K562 (cell line): ENCODE data around the gene PGLYRP4. TPM values are rescaled to one million over a fixed set of nuclear protein-coding genes. Genes with fewer than 3 reads are reported as not detected.
A peak's percentile ranks its signal among the peaks of the same experiment; 100 is the strongest.

Source experiments
- ATAC-seq: fragments of 200-7000 bp; cut with Tn5 transposase; 3 replicates; pipeline ENCODE4 v1.9.1; 2020; ENCODE audit warnings: moderate library complexity
- BruUV-seq: library from RNA; stranded (reverse); fragments of 400-500 nt; replicated peaks from 2 replicates; lab custom pipeline; 2021; lab: Mats Ljungman, UMichigan
- CTCF ChIA-PET: fragments of 300-600 bp; formaldehyde crosslinking; extraction: SDS; loops from one replicate; lab custom pipeline; 2021; ENCODE audit warnings: low intra/inter-chr PET ratio; lab: Yijun Ruan, JAX
- POLR2A ChIA-PET: fragments of 300-600, 350-650 bp; sonication (Branson Sonifier 250); formaldehyde crosslinking; extraction: SDS; loops from one replicate; lab custom pipeline; 2021; ENCODE audit warnings: antibody characterized with exemption, inconsistent platforms; lab: Yijun Ruan, JAX
- DNase-seq, 4 experiments: peaks; one replicate each; pipeline versions ENCODE4 v3.0.0 to v3.0.0-alpha.2; 2011 to 2018; ENCODE audit warnings: low spot score in 3 of 4, mixed read lengths in 3 of 4; ENCODE audit errors: extremely low read depth in 1 of 4
- FAIRE-seq: peaks from 2 replicates; lab custom pipeline; 2011; peaks lifted over from hg19 to GRCh38; lab: Jason Lieb, UNC
- H2AFZ ChIP-seq: 2 replicates; pipeline ENCODE4 v1.6.0; 2011; ENCODE audit warnings: low read depth, low read length, control low read depth, inconsistent platforms
- H3K27ac ChIP-seq: fragments of 200-600 bp; 3 replicates; pipeline ENCODE4 v1.8.0; 2011; ENCODE audit warnings: low read depth, mild to moderate bottlenecking, control low read depth, inconsistent platforms, low read length, moderate library complexity, mixed read lengths; ENCODE audit errors: extremely low read depth
- H3K27me3 ChIP-seq, 2 experiments: fragments of 300-600 bp in 1 of 2; 2 replicates in 1 of 2; 3 replicates in 1 of 2; pipeline versions ENCODE4 v1.6.0 to v1.8.0; 2011; ENCODE audit warnings: inconsistent platforms in 2 of 2, low read length in 2 of 2, mild to moderate bottlenecking in 1 of 2, mixed read lengths in 1 of 2, moderate library complexity in 1 of 2; ENCODE audit not compliant: control insufficient read depth in 2 of 2, insufficient read depth in 2 of 2
- H3K36me3 ChIP-seq: fragments of 300-600 bp; 3 replicates; pipeline ENCODE4 v1.8.0; 2011; ENCODE audit warnings: mild to moderate bottlenecking, low read length, inconsistent platforms; ENCODE audit not compliant: control insufficient read depth, insufficient read depth
- H3K4me1 ChIP-seq, 2 experiments: fragments of 200-600 bp in 1 of 2; replicated peaks in 1 of 2; 2 replicates in 1 of 2; 3 replicates in 1 of 2; pipeline versions ENCODE4 v1.5.1 to v1.8.0; 2011; ENCODE audit warnings: inconsistent platforms in 2 of 2, low read length in 2 of 2, mild to moderate bottlenecking in 1 of 2, mixed read lengths in 1 of 2, moderate library complexity in 1 of 2; ENCODE audit not compliant: control insufficient read depth in 2 of 2, insufficient read depth in 2 of 2
- H3K4me2 ChIP-seq: 2 replicates; pipeline ENCODE4 v1.6.1; 2011; ENCODE audit warnings: low read length, control low read depth, inconsistent platforms, mixed read lengths; ENCODE audit not compliant: insufficient read depth
- H3K4me3 ChIP-seq: fragments of 200-600 bp; sonication (generic), shearing (Covaris generic); 2 replicates; pipeline ENCODE4 v1.5.1; 2016; ENCODE audit warnings: control low read depth, inconsistent platforms
- H3K79me2 ChIP-seq: fragments of 200-600 bp; 3 replicates; pipeline ENCODE4 v1.8.0; 2011; ENCODE audit warnings: low read length, inconsistent platforms; ENCODE audit not compliant: control insufficient read depth, insufficient read depth
- H3K9ac ChIP-seq, 2 experiments: 2 replicates each; pipeline versions ENCODE4 v1.6.0 to v1.6.1; 2011; ENCODE audit warnings: low read depth in 2 of 2, low read length in 2 of 2, control low read depth in 1 of 2, inconsistent platforms in 1 of 2, mild to moderate bottlenecking in 1 of 2, mixed read lengths in 1 of 2; ENCODE audit not compliant: insufficient read depth in 1 of 2
- H3K9me1 ChIP-seq: one replicate; pipeline ENCODE4 v1.6.0; 2011; ENCODE audit warnings: inconsistent platforms, mild to moderate bottlenecking, low read length, moderate library complexity; ENCODE audit not compliant: control insufficient read depth, insufficient read depth
- H3K9me3 ChIP-seq: replicated peaks from 2 replicates; pipeline ENCODE4 v1.5.1; 2011; ENCODE audit warnings: low read depth, low read length, inconsistent platforms; ENCODE audit not compliant: control insufficient read depth, insufficient read depth
- H4K20me1 ChIP-seq: replicated peaks from 2 replicates; pipeline ENCODE4 v1.6.1; 2011; ENCODE audit warnings: low read length, inconsistent platforms, mixed read lengths; ENCODE audit not compliant: control insufficient read depth, insufficient read depth
- ARID2 ChIP-seq: fragments of 450-650 bp; IDR thresholded peaks from 2 replicates; pipeline ENCODE4 v1.6.1; 2017; ENCODE audit warnings: antibody characterized with exemption, mild to moderate bottlenecking
- ARID3B ChIP-seq: fragments of 250-450 bp; sonication (Bioruptor Pico); IDR thresholded peaks from 2 replicates; pipeline ENCODE4 v1.4.0; 2020; ENCODE audit warnings: borderline replicate concordance
- C11orf30 ChIP-seq: fragments of 450-650 bp; IDR thresholded peaks from 2 replicates; pipeline ENCODE4 v1.6.1; 2016; ENCODE audit warnings: low read depth, mild to moderate bottlenecking
- DACH1 ChIP-seq: fragments of 450-650 bp; IDR thresholded peaks from 2 replicates; pipeline ENCODE4 v1.6.1; 2018; ENCODE audit not compliant: partially characterized antibody
- ELF1 ChIP-seq: fragments of 200-800 bp; sonication (Bioruptor generic); IDR thresholded peaks from 2 replicates; pipeline ENCODE4 v1.6.1; 2016; ENCODE audit warnings: missing genetic modification characterization, missing compliant biosample characterization
- ZNF316 ChIP-seq: fragments of 450-650 bp; IDR thresholded peaks from 2 replicates; pipeline ENCODE4 v1.6.1; 2016
- WGBS: fragments of 100-300 bp; shearing (Covaris generic); methylation state at CpG from one replicate; pipeline ENCODE4 v1.1.6; 2016; ENCODE audit warnings: low coverage, mixed read lengths; ENCODE audit not compliant: insufficient coverage; ENCODE audit errors: missing lambda C conversion rate; 5-methylcytosine and 5-hydroxymethylcytosine counted together
- in situ Hi-C: fragments of 300-500 bp; cut with MboI; formaldehyde crosslinking; loops from 4 replicates; pipeline ENCODE4 v1.15.0; 2018; ENCODE audit warnings: inconsistent platforms, mixed read lengths
- intact Hi-C: fragments of 100-400 bp; cut with micrococcal nuclease; formaldehyde crosslinking; loops from 2 replicates; pipeline ENCODE4 v1.14.2; 2022
- polyA plus RNA-seq, 8 experiments: library from polyadenylated mRNA; depleted of rRNA in 4 of 8; stranded (reverse) in 5 of 8; unstranded in 3 of 8; fragments of >200 nt; fragmentation: Nextera tagmentation in 2 of 8; fragmentation: Illumina TruSeq in 1 of 8; extraction: Ambion mirVana in 2 of 8; extraction: Trizol in 1 of 8; gene quantifications; 2 replicates each; pipeline versions ENCODE4 v1.2.1 to v1.2.3, GENCODE V29; 2011 to 2014; ENCODE audit warnings: inconsistent platforms in 1 of 8, missing spikeins in 1 of 8
- total RNA-seq, 7 experiments: library from RNA; depleted of rRNA in 6 of 7; stranded (reverse); fragments of >200 nt in 6 of 7; fragmentation: Illumina TruSeq in 2 of 7; extraction: Trizol in 2 of 7; gene quantifications; 2 replicates each; pipeline versions ENCODE4 v1.2.1 to v1.2.3, GENCODE V29; 2011 to 2021; ENCODE audit warnings: low replicate concordance in 1 of 7

PGLYRP4 gene
- total and polyA plus RNA-seq, 9 of the 15 experiments (the other 6 are each of a cell fraction or from before 2014, with no cell fraction given) = 0.06 to 0.13 (median 0.11) TPM; not detected in 6

GRCh38 chr1:153395136-153395685 is 46.6 kb upstream of the PGLYRP4 start:
- no peak for FAIRE-seq
- CTCF ChIA-PET = no interaction called here
- no peak for TF ChIP-seq ELF1 (tag)
- TF ChIP-seq ARID2 = no peak
- no peak for TF ChIP-seq DACH1
- TF ChIP-seq ARID3B (CRISPR knock-in tag) = no peak
- TF ChIP-seq C11orf30 = 0 out of 2 replicates have a peak, but pooled peaks have one; percentile 10
- TF ChIP-seq ZNF316 = 0 out of 2 replicates have a peak, but pooled peaks have one; percentile 2
- Histone ChIP-seq H3K4me3 (no peak overlapping the region), H3K36me3 (no peaks in the 10 kb centered on the region), H3K27ac (no peak overlapping the region), H3K9me1 (no peaks in the 10 kb centered on the region), H3K9me3 (no peaks in the 10 kb centered on the region), H3K4me1 (peaks cover 0 to 4% of the 10 kb centered on the region in 2 experiments; a peak in 1 of 5 replicates), H3K9ac (no peak overlapping the region), H2AFZ (no peak overlapping the region), H3K27me3 (peaks cover 25 to 74% of the 10 kb centered on the region in 2 experiments; a peak in 4 of 5 replicates), H3K79me2 (no peaks in the 10 kb centered on the region), H4K20me1 (peaks cover 4% of the 10 kb centered on the region; the same call in 1 of the 2 replicates), H3K4me2 (no peak overlapping the region)
- intact Hi-C loops = no loop called here
- POLR2A ChIA-PET = interaction anchor here (0.6 to 1.4 kb wide), 3 partner anchors 9 to 100 kb away, joined by 3 to 7 read pairs (median 3); no protein-coding TSS in a partner anchor
- no peak for DNase-seq
- in situ Hi-C loops = no loop called here
- BruUV-seq = no TSS peak
- 0% methylated on average over 7 of the region's 7 CpGs for WGBS
- ATAC-seq = no peak
